ENCODE measurements around the gene RUNX2. TPM values are rescaled to one million over a fixed set of nuclear protein-coding genes. Genes with fewer than 3 reads are reported as not detected.
A peak's percentile ranks its signal among the peaks of the same experiment; 100 is the strongest.

RUNX2 gene
- total RNA-seq, 4 donors from 2014 or later, result 1.4 to 3.6 (median 2.3) TPM

DNA sequence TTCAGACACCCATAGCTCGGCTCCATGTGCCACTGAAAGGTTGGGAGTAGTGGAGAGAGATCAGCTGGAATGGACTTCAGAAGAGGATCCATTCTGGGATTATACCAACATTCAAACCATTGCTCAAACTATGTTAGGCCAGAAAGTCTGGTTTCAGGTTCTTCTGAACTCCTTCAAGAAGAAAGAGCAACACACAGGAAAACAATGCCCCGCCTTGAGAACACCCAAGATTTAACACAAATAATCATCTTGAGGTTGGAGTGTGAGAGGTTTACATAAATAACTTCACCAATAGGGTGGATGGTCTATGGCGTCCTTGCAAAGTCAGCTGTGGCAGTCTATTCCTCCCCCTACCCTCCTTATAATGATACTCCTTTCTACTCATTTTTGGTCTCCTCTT lies 261.2 kb downstream of the RUNX2 start:
- Histone ChIP-seq H3K4me3 (no peak overlapping the region), H3K27me3 (no peaks in the 10 kb centered on the region), H3K4me1 (peaks cover 18 to 49% (median 25%) of the 10 kb centered on the region in 3 donors), H3K9me3 (no peaks in the 10 kb centered on the region), H3K36me3 (no peaks in the 10 kb centered on the region), H3K27ac (peak overlapping the region; percentile 29 to 77 (median 66))
- WGBS, 2 donors, result 77 to 90% methylated on average over 3 of the region's 3 CpGs
- intact Hi-C loops (cut with DNase I), result no loop called here
- TF ChIP-seq POLR2A (IDR thresholded peaks at IDR 0.05) (no peak), CTCF (IDR thresholded peaks at IDR 0.05) (no peak)
- DNase-seq, result no peak

GRCh38 chr6:45590226-45590625 lies 262.1 kb downstream of the RUNX2 start:
- Histone ChIP-seq H3K4me3 (no peak overlapping the region), H3K36me3 (no peaks in the 10 kb centered on the region), H3K27me3 (no peaks in the 10 kb centered on the region), H3K27ac (peak overlapping the region in 3 of 4 donors; percentile 68 to 77 (median 72)), H3K9me3 (no peaks in the 10 kb centered on the region), H3K4me1 (peaks cover 18 to 49% (median 25%) of the 10 kb centered on the region in 3 donors)
- intact Hi-C loops (cut with DNase I), result no loop called here
- TF ChIP-seq POLR2A (IDR thresholded peaks at IDR 0.05) (no peak), CTCF (IDR thresholded peaks at IDR 0.05) (no peak)
- no peak for DNase-seq
- WGBS, 2 donors, result 14 to 17% methylated on average over 4 of the region's 4 CpGs

DNA sequence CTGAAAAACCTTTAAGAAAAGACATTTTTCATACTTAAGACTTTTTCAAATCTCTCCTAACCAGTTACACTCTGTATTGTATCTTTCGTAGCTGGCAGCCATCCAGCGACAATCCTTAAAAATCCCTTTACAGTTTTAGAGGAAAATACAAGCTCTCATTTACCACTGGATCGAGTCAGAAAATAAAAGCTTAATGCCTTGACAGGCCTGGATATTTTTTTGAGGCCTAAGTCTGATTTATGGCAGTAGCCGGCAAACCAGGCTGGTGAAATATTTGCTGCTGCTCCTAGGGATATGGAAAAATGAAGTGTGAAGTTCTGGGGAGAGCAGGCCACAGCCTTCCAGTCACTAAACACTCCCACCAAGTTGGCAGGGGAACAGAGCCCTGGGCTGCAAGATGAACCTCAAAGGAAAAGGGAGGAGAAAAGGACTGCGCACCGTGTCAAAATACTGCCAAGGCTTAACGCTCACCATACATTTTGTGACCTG lies 262.6 kb downstream of the RUNX2 start:
- WGBS, 2 donors, result 28 to 37% methylated on average over 7 of the region's 7 CpGs
- Histone ChIP-seq H3K36me3 (no peaks in the 10 kb centered on the region), H3K4me3 (no peak overlapping the region), H3K27me3 (no peaks in the 10 kb centered on the region), H3K27ac (peak overlapping the region; percentile 36 to 77 (median 70)), H3K4me1 (peaks cover 18 to 49% (median 25%) of the 10 kb centered on the region in 3 donors), H3K9me3 (no peaks in the 10 kb centered on the region)
- intact Hi-C loops (cut with DNase I), result no loop called here
- DNase-seq, result no peak
- TF ChIP-seq POLR2A (IDR thresholded peaks at IDR 0.05) (no peak), CTCF (IDR thresholded peaks at IDR 0.05) (no peak)

- peaks cover 18 to 47% (median 22%) of the 10 kb centered on the region in 3 donors for H3K4me1 ChIP-seq
- no peak overlapping the region for H3K4me3 ChIP-seq
- H3K36me3 ChIP-seq, result no peaks in the 10 kb centered on the region
- TF ChIP-seq CTCF (IDR thresholded peaks at IDR 0.05), result no peak
- TF ChIP-seq POLR2A (IDR thresholded peaks at IDR 0.05), result no peak
- intact Hi-C loops (cut with DNase I), result no loop called here
- H3K27me3 ChIP-seq, result no peaks in the 10 kb centered on the region
- H3K9me3 ChIP-seq, result no peaks in the 10 kb centered on the region
- WGBS, 2 donors, result 33 to 52% methylated on average over 1 of the region's 1 CpG
- DNase-seq, result no peak
- peak overlapping the region in 3 of 4 donors; percentile 68 to 77 (median 72) for H3K27ac ChIP-seq
Observed at GRCh38 chr6:45591306-45591705, 263.2 kb downstream of the RUNX2 start.

DNA sequence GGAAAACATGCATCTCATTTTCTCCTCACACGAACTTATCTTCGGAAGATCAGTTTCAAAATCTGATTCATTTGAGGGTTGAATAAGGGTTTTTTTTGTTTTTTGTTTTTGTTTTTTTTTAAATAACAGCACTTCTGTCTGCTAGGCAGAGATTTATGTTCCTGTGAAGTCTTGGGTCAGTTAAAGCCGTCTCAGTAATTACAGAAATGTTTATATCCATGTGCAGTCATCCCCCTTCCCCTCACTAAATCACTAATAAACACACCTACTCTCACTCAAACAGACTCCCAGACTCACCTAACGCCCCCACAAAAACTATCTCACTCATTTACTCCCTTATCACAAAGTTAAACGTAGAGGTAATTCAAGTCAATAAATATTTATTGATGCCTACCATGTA lies 263.8 kb downstream of the RUNX2 start:
- H3K9me3 ChIP-seq, result no peaks in the 10 kb centered on the region
- TF ChIP-seq CTCF (IDR thresholded peaks at IDR 0.05) (no peak), POLR2A (IDR thresholded peaks at IDR 0.05) (no peak)
- intact Hi-C loops (cut with DNase I), result no loop called here
- H3K4me3 ChIP-seq, result no peak overlapping the region
- H3K4me1 ChIP-seq, result peaks cover 18 to 41% (median 20%) of the 10 kb centered on the region in 3 donors
- DNase-seq, result no peak
- H3K27ac ChIP-seq, result no peak overlapping the region
- WGBS, 2 donors, result 76 to 83% methylated on average over 5 of the region's 5 CpGs
- no peaks in the 10 kb centered on the region for H3K27me3 ChIP-seq
- no peaks in the 10 kb centered on the region for H3K36me3 ChIP-seq

Data from esophagus squamous epithelium (tissue), 5 donors.